T-helper 1 cell (primary cell): ENCODE results near the gene TRPV3.
"Not testable (repeated sequence)": the region's sequence is repeated elsewhere in the genome, so short reads cannot be mapped to it uniquely, and the experiment has no call there.

Experiments used
- DNase-seq, 5 donors: peaks; one replicate each; pipeline ENCODE4 v3.0.0-alpha.2; 2012 to 2020

The TRPV3 gene

DNA sequence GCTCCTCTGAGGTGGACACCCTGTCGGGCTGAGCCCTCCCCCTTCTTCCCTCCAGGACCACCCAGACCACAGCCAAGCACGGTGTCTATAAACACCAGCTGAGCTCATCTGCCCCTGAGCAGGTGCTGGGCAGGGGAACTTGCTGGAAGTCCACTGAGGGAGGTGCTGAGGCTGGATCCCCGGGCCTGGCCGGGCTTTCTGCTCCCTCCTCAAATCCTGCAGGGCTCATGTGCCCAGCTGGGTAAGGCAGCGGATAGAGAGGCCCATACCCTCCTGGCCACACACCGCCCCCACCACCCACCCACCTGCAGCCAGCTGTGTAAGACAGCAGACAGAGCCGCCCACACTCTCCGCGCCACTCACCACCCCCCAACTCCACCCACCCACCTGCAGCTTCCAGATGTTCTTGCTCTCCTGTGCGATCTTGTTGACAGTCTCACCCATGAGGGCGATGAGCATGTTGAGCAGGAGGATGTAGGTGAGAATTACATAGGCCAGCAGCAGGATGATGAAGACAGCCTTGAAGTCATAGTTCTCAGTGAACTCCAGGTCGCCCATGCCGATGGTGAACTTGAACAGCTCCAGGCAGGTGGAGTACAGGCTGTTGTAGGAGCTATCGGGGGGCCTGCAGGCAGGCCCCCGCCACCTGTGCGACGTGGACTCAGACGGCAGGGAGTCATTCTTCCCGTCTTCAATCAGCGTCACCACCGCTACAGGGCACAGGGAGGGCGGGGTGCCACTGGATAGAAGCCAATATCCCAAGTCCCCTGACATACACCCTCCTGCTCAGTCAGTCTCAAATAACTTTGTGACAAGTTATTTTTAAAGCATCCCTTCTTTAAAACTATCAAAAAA lies 15.9 kb upstream of the TRPV3 start:
- no peak for DNase-seq

DNA sequence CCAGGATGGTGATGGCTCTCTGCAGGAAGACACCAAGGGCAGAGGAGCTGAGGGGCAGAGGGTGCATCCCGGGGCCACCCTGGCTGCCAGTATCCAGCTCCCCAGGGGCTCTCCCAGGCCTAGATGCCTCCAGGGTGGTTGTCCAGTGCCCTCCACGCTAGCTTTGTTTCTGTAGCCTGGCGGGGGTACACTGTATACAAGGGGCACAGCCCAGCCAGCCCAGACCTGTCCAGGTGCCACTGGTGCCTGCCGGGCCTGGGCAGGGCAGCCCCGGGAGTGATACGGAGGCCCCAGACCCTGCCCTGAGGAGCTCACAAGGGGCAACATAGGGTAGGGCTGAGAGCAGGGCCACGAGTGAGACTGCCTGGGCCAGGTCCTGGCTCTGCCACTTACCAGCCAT lies 14.6 kb upstream of the TRPV3 start:
- no peak for DNase-seq

DNA sequence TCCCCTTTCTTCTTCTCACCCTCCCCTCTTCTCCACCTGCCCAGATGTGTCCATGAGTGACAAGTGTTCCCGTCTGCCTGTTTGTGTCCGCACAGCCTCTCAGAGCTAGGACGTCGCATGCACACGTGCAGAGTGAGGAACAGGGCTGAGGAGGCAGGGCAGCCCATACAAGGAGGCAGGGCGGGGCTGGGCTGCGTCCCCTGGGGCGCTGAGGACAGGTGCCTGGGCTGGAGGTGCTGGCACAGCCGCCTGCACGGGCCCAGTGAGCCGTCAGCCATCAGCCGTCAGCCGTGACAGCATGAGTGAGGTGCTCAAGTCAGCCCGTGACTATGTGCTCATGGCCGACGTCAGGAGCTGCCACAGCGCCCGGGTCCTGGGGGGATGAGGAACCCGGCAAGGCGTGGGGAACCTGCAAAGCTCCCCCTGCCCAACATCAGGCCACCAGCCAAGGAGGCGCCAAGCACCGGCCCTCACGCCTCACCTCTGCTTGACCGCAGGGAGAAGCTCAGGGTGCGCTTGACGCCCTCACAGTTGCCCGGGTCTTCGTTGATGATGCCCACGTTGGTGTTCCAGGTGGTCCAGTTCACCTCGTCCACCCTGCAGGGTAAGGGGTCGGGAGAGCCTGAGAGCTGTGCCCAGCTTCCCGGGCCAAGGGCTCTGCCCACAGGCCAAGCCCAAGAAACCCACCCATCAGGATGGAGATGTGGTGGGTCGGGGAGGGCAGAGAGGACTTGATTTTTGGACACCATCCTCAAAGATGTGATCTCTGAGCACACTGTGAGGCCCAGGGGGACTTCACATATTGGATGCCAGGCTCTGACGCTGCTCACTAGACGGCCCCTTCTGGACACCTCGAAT lies 13.7 kb upstream of the TRPV3 start:
- no peak for DNase-seq

DNA sequence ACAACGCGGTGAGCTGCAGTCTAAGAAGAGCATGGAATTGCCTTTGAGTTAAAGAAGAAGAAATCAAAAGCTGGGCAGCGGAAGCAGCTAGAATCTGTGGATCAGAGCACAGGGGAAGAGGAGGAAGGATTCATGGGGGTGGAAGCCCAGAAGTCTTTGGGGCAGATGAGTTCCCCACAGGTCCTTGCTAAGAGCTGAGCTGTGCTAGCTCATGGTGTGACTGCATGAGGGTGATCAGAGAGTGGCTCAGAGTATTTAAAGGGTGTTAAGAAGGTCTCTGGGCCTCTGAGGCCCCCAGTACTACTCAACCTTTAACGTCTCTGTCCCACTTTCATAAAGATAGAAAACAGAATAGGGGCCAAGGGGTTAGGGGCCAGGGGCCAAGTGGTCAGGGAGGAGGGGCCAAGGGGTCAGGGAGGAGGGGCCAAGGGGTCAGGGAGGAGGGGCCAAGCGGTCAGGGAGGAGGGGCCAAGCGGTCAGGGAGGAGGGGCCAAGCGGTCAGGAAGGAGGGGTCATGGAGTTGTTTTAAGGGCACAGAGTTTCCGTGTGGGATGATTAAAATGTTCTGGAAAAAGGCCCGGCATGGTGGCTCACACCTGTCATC lies 12.0 kb upstream of the TRPV3 start:
- DNase-seq = no peak

DNA sequence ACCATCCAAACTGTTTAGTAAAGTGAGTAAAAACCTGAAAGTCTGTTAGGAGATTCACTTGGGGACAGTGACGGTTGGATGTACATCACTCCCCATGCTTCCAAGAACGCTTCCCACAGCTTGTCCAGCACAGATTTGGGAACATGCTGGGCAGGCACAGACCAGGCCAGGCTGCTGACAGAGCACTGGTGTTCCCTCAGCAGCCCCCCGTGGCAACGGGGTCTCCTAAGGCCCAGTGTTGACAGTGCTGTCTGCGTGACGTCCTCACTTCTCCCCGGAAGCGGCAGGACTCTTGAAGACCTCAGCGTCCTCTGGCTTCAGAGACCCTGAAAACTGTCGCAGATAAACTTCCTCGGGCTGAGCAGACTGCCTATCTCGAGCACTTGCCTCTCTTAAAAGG lies 8.9 kb upstream of the TRPV3 start:
- no peak for DNase-seq

DNA sequence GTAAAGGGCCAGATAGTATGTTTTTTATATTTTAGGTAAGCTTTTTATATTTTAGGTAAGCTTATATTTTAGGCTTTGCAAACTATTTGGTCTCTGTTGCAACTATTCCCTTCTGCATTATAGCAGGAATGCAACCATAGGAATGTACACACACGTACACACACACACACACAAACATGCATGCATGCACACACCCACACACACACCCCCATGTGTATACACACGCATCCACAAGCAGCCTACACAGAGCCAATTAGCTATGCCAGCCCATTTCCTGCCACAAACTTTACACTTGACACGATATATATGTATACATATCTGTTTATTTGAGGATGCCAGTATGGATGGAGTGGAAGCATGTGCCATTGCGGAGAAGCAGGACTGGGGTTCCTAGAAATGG lies 7.5 kb upstream of the TRPV3 start:
- no peak for DNase-seq

DNA sequence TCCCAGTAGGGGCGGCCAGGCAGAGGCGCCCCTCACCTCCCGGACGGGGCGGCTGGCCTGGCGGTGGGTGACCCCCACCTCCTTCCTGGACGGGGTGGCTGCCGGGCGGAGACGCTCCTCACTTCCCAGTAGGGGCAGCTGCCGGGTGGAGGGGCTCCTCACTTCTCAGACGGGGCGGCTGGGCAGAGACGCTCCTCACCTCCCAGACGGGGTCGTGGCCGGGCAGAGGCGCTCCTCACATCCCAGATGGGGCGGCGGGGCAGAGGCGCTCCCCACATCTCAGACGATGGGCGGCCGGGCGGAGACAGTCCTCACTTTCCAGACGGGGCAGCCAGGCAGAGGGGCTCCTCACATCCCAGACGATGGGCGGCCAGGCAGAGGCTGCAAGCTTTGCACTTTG lies 6.6 kb upstream of the TRPV3 start:
- not testable (repeated sequence) for DNase-seq

DNA sequence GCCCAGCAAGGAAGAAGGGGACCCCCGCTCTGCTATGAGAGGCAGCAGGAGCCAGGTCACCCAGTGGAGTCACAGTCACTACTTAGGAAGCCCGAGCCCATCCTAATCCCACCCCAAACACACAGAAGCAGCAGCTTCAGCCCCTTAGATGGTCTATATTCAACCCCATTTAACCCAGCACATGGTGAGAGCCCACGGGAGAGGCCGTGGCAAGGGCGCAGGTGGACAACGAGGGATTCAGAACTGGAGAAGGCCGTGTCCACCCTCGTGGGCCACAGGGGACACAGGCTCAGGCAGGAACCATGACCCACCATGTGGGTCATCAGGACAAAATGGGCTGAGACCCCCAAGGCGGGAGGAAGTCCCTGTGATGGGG lies 1.6 kb upstream of the TRPV3 start:
- no peak for DNase-seq

DNA sequence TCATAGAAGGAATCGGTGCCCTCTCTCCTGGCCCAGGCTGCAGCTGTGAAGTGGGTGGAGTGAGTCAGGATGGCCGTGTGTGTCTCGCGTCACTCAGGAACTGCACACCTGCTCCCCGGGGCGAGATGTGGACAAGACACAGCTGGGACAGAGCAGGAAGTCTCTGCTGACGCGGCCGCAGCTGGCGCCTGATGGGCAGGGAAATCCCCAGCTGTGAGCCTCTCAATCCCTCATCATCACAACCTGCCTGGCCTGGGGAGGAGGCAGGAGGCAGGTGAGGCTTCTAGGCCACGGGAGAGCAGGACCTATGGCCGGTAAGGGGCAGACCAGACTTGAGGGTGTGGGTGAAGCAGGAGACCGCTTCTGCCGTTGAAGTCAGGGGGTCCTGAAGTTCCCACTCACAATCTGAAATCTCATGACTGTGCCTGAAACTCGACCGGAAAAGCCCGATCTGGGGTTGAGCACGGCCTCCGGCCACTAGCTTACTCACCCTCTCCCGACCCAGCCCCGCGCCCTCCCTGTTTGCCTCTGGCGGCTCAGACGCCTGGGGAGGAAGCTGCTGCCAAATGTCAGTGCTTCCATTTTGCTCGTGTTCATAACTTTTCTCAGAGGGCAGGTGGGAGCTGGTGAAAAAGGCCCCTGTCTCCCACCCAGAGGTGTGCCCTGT lies 1.1 kb upstream of the TRPV3 start:
- peak; percentile 18 to 69 (median 38) for DNase-seq

DNA sequence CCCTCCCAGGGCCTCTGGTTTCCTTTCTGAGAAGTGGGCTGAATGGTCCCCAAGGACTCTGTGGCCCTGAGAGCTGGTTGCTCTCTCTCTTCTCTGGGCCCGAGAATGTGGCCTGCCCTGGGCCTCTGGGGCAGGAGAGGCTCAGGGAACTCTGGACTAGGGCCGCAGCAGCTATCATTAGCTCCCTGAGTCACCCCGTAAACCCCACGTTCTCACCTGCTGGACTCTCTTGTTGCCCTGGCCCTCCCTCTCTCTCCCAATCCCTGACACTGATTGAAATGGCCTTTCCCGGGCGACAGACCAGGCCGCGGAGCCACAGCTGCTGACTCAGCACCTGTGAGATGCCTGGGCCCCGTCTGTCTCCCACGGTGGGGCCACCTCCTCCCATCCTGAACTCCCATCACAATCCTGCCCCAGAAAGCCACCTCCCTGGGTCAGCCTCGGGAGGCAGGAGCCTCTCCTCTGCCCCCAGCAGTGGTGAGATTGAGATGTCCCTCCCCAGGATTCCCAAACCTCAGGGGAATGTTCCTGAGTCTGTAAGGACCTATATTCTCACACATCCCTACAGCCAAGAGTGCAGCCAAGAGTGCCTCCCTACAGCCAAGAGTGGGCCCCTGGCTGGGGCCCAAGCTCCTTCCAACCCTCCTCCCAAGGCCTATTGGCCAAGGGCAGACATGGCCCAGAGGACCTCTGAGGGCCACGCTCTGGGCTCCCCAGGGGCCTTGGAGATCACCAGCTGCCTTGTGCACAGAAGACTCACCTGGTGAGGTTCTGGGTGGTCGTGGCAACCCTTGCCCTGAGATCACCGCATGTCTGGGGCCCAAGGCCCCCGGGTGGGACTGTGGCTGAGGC lies 470 bp downstream of the TRPV3 start:
- no peak for DNase-seq

DNA sequence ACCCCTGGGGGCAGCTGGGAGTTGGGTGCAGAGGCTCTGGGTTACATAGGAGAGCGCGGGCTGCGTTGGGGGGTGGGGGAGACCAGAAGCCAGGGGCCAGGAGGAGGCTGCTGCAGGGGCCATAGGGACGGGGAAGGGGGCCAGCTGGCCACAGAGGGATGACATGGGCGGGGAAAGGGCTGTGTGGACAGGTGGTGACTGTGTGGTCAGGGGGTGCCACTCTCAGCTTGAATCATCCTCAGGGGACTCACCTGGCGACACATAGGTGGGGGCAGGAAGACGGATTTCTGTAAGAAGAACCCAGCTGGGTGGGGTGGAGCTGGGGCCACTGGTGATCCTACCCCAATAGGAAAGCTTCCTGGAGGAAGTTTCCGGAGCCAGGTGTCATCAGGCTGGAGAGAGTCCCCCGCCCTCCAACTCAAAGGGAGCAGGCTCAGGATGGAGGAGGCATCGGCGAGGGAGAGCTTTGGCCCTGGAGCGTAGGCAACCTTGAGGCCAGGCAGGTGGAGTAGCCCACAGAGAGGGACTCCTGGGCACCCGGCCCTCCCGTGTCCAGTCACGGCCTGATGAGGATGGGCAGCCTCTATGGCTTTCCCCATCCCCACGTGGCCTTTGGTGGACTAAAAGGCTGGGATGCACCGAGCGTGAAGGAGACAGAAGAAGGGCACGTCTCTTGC lies 1.2 kb downstream of the TRPV3 start:
- DNase-seq = no peak

DNA sequence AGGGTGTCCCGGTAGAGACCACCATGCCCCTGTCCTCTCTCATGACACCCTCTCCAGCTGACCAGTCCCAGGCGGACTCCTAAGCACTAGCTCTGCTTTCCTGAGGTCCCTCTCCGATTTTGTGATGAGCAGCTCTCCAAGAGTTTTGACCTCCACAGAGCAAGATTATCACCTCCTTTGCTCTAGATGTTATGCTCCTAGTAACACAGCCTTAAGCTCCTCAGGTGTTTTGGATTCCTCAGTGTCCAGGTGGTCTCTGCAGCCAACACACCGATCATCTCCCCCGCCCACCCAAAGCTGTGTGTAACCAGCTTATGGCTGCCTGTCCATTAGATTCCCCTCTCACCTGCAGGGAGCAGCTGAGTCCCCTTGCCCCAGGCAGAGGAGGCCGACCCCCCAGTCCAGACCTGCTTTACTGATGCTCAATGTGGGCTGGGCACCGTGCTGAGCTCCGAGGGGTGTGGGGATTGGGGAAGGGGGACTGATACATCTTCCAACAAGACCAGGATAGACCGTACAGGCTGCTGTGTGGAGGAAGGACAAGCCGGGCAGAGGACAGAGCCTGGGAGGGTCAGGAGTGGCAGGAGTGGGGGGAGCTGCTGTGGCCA lies 2.3 kb downstream of the TRPV3 start:
- DNase-seq = no peak

DNA sequence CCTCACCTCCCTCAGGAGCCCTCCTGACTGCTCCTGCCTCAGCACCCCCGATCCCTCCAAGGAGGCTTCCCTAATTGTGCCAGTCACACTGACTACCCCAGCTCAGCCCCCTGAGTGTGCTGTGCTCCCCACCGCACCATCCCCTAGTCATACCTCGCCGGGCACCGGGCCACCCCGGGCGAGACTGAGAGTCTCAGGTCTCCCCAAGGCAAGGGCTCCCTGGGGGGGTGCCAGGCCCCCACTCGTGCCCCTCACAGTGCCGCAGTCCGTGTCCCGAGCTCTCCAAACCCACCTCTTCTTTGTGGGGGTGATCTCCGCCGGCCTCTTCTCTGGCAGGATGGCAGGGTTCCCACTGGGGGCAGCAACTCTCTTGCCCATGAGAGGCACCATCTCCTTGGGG lies 3.2 kb downstream of the TRPV3 start:
- DNase-seq = no peak

DNA sequence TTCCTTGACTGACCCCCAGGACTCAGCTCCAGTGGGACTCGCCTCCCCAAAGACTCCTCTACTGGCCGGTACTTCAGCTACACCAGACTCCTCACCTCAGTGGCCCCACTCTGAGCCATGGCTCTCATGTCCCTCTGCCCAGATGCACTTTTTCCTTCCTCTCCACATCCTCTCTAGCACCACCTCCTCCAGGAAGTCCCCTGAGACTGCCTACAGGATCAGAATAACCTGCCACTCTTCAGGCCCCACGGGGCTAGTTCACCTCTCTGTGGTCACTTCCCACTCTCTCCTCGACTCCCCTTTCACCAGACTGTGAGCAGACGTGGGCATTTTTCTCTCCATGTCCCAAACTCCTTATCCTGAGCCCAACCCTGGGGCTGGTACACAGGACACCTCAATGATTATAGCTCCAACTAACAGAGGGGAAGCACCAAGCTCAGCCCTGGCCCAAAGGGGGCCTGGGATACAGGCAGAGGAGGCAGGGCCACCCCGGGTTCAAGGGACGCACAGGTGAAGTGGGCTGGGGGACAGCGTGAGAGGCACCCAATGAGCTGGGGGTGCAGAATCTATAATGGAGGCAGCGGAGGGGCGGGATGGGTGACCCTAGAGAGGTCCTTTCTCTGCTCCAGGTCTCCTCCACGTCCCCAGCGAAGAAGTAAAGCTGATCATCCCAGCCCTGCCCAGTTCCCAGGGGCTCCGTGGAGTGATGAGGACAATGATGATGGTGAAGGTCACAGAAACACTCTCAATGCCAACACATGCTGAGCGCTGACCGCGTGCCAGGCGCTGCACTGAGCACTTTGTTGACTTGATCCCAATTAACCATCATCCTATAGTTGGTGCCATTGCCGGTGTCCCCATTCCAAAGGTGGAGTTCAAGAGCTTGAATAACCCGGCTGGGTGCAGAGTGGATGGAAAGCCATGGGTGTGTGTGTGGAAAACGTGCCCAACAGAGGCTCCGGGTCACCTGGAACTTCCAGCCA lies 3.9 kb downstream of the TRPV3 start:
- DNase-seq = no peak

DNA sequence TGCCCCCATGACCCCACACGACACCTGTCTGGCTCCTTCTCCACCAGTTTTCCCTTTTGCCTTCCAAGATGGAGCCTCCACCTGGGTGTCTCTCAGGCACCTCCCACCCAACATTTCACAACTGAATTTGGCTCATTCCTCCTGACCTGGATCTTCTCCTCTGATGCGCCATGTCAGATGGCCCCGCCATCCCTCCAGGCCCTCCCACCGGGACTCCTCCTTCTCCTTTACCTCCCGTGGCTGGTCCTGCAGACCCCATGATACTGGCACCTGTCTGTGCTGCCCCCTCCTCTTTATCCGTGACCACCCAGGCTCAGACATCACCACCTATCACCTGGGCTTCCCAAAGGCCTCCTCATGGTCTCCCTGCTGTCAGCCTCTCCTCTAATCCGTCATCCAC lies 4.7 kb downstream of the TRPV3 start:
- DNase-seq = no peak

DNA sequence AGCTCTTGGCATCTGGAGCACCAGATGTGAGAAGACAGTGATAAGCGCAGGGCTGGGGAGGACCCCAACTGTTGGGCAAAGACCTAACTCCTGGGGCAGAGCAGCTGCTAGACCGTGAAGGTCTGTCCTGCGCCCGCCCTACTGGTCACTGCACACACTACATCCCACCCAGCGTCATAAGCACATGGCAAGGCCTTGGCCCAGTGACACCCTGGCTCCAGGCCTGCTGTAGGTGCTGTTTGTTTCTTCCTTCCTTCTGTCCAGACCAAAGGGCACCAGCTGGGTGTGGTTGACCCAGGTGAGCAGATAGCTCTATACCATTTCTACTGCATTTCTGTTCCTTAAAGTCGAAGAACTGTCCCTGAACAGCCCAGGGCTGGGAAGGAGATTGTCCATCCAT lies 6.4 kb downstream of the TRPV3 start:
- no peak for DNase-seq

DNA sequence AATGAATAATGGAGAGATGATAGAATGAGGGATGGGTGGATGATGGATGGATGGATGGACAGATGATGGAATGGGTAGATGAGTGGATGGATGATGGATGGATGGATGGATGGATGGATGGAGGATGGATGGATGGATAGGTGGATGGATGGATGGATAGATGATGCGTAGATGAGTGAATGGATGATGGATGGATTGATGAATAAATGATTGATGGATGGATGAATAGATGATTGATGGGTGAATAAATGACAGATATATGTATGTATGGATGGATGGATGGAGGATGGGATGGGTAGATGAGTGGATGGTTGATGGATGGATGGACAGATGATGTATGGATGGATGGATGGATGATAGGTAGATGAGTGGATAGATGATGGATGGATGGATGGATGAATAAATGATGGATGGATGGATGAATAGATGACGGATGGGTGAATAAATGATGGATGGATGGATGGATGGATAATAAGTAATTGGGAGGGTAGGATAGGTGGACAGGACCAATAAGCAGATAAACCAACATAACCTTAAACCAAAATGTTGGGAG lies 7.9 kb downstream of the TRPV3 start:
- DNase-seq = no peak

DNA sequence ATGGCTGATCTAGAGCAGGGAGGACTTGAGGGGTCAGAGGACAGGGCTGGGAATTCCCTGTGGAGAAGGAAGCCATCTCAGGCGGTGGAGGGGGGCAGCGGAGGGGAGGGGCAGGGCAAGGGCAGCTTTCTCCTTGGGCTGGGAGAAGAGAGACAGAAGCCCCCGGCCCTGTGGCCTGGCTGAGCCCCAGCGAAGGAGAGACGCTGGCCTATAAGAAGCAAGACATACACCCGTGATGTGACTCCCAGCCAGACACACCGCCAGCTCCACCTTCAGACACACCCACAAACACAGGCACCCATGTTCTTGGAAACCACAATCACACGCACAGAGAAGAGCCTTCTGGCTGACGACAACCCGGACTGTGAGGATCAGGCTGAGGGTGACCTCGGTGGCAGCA lies 10.0 kb downstream of the TRPV3 start:
- DNase-seq = no peak

DNA sequence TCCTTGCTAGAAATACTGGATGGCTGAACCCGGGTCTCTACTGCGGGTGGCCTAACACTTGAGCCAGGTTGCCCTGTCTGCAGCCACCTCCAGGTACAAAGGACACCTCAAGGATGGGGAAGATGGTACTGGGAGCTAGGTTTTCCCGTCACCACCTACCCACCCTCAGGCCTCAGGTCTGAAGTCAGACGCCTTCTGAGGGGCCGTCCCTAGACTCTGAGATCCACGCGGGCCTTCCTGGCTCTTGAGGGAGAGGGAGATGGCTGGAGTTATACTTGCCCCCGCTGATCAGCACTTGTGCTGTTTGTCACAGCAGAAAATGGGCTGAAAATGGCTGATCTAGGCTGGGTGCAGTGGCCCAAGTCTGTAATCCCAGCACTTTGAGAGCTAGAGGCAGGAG lies 10.6 kb downstream of the TRPV3 start:
- DNase-seq = no peak

DNA sequence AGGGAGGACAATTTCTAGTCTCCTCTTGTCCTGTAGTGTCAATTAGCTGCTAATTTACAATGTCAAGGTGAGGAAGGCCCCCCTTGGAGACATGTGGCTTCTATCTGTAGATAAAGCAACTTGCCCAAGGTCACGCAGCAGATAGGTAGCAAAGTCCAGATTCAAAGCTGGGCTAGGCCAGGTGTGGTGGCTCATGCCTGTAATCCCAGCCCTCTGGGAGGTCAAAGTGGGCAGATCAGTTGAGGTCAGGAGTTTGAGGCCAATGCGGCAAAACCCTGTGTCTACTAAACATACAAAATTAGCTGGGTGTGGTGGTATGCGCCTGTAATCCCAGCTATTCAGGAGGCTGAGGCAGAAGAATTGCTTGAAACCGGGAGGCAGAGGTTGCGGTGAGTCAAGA lies 11.1 kb downstream of the TRPV3 start:
- DNase-seq = no peak
